HG03575 (cell line): Measurements from ENCODE around the gene CEACAM3.
A peak's percentile ranks its signal among the peaks of the same experiment; 100 is the strongest.

Experiments used
- ATAC-seq: cut with Tn5 transposase; IDR thresholded peaks from one replicate; pipeline ENCODE4 v1.9.1; 2021; ENCODE audit not compliant: unreplicated experiment, insufficient number of reproducible peaks, low FRiP score; ENCODE audit errors: extremely low read depth

The CEACAM3 gene

DNA sequence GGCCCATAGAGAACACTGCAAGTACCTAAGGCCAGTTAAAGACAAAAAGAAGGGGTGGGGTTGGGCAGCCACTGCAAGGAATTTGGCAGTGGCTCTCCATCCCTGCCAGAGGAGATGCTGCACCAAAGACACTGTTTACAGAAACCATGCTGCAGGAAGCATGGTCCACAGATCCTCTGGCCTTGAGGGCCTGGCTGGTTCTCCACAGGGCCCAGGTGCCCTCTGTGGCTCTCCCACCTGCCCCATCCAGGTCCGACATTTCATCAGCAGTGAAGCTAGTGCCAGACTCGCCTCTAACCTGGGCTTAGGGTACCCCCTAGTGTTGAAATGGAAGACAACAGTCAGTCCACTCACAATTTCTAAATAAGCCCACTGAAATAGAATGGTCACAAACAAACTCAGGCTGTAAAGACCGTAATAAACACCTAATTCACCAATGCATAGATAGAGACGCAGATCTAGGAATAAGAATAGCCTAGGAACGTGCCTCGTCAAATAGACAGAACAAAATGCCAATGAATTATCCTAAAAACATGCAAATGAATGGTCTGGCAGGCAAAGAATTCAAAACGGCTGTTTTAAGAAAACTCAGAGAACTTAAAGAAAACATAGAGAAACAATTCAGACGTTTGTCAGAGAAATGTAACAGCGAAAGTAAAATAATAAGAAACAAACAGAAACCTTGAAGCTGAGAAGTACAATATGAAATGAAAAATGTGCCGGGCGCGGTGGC is 24.8 kb downstream of the CEACAM3 start:
- ATAC-seq, result no peak

DNA sequence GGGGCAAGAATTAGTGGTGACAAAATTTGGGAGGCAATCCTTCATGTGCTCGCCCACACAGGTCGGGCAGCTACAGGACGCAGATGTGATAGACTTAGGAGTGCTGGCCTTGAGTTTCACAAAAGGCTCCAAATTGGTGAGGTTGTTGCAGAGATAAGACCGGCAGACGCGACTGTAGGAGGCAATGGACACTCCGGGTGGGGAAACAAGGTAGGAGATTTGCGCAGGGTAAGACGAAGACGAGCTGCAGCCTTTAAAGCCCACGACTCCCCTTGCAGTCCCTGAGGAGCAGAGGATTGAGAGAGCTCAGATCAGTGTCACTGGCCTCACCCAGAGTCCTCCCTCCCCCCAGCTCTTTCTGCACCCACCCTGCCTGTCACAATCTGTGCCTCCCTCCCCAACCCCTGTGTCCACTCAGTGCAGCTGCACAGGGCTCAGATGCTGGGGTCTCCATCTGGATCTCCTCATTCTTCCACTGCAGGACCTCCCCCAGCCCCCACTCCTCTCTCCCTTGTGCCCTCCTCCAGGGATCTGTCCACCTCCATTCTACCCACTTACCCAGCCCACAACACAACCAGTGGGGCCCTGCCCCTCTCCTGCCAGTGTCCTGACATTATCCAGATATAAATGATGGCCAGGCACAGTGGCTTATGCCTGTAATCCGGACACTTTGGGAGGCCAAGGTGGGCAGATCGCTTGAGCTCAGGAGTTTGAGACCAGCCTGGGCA is 41.8 kb downstream of the CEACAM3 start:
- no peak for ATAC-seq

DNA sequence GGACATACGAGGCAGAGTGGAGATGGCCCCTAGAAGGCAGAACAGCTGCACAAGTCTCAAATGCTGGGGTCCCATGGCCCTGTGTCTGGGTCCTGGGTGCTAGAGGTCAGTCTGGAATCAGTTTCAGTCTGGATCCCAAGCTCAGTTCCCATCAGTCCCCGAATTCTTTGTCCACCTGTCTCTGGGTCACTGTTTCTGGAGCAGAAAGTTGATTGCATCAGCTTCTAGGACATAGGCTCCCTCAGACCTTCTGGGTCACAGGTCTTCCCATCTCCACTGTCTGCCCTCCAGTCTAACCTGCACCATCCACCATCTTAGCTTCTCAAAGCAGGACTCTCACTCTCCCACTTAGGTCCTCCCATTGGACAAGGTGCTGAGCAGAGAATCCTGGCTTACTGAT is 42.8 kb downstream of the CEACAM3 start:
- no peak for ATAC-seq

DNA sequence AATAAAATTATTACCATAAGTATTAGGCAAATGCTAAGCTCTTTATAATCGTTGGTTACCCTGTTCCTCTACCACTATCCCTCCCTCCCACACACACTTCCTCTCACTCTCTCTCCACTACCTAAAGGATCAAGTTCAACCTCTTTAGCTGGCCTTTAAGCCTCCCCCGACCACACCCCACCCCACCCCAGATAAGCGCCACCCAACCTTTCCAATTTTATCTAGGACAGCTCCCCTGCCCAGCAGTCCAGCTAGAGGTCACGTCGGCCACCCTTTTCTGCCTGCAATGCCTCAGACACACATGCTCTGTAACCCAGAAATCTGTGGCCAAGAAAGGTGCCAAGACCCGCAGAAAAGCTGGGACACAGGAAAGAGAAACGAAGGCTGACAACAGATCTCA is 47.0 kb downstream of the CEACAM3 start:
- ATAC-seq, result no peak

DNA sequence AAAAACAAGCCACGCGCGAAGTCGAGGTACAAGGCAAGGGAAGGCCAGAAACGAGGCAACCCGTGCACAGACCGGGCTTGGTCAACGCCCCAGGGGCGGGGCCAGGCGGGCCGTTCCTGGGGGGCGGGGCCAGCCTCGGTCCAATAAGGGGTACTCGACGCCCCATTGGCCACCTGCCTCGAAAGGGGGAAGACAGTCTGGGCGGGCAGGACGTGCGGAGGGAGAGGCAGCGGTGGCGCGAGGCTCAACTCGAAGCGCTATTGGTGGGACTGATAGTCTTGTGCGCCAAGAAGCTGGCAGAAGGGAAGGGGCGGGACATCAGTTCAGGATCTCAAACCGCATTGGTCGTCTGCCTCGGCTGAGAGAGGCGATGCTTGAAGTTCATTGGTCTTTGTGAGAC is 48.2 kb downstream of the CEACAM3 start, which contains the start of gene LYPD4:
Gene LYPD4, minus strand, starts transcription at position 83 of the 400 bp plus-strand sequence. CDS start 5,398 bp downstream, outside the sequence.
- no peak for ATAC-seq

DNA sequence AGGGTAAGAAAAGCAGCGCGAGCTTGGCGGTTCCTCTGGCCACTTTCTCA is 48.4 kb downstream of the CEACAM3 start, which contains the start of gene DMRTC2:
Gene DMRTC2, plus strand, starts transcription at position 42 of the 50 bp plus-strand sequence. CDS start 2,387 bp downstream, outside the sequence.
- ATAC-seq, result no peak

DNA sequence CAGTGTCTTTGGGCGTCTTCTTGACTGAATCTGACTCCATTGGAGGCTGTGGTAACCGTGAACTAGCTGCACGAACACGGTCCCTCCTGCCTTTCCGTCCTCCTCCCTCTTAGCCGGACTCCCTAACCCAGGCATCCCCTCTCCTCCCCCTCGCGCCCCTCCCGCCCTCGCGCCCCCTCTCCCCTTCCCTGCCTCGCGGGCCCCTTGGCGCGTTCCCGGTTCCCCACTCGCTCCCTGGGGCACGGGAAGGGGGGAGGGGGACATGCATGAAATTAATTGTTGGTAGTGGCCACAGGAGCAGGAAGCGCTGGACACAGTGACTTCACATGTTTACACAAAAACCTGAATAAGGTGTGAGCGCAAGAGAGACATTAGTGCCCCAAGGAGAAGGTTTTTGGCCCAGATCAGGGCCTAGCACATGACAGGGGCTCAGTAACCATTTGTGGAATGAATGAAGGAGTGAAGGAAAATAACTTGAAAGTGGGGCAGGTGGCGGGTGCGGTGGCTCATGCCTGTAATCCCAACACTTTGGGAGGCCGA is 48.7 kb downstream of the CEACAM3 start:
- no peak for ATAC-seq

DNA sequence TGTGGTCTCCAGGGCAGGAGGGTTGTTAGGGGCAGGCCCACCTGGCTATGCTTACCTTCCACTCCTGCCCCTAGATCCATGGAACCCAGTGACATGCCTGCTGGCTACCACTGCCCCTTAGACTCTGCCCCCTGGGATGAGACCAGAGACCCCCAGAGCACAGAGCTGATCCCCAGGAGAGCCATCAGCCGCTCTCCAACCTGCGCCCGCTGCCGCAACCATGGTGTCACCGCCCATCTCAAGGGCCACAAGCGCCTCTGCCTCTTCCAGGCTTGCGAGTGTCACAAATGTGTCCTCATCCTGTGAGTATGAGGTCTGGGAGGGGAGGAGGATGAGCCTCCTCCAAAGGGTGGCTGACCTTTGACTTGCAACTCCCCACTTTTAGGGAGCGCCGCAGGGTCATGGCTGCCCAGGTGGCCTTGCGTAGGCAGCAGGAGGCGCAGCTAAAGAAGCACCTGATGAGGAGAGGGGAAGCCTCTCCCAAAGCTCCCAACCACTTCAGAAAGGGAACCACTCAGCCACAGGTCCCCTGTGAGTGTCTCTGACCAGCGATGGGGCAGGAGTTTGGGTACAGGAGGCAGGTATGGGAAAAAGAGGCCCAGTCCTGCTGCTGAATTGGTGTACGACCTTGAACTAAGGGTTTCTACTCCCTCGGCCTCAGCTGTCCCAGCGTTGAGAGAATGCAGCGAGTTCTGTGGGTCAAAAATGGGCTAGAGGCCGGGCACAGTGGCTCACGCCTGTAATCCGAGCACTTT is 51.1 kb downstream of the CEACAM3 start:
- no peak for ATAC-seq

DNA sequence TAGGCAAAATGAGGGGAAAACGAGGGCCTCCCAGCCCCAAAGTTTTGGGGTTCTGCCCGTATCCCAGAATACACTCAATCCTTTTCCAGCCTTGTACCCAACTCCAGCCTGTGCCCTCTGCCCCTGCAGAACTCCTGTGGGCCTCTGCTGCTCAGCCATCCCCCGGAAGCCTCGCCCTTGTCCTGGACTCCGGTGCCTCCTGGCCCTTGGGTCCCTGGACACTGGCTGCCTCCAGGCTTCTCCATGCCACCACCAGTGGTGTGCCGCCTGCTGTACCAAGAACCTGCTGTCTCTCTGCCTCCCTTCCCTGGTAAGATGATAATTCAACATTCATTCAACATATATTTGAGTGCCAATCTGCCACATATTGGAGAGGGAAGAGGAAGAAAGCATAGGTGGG is 52.3 kb downstream of the CEACAM3 start:
- no peak for ATAC-seq

DNA sequence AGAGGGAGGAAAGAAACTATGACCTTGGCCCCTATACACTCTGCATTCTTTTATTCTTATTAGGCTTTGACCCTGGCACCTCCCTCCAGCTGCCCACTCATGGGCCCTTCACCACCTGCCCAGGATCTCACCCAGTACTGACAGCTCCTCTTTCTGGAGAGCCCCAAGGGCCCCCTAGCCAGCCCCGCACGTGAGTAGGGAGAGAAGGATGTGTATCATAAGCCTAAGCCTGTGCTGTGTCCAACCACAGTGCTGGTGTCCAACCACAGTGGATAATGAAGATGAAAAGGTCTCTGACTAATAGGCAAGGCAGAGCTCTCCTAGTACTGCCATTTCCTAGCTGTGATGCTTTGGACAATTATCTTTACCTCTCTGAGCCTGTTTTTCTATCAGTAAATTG is 52.7 kb downstream of the CEACAM3 start:
- ATAC-seq, result no peak

DNA sequence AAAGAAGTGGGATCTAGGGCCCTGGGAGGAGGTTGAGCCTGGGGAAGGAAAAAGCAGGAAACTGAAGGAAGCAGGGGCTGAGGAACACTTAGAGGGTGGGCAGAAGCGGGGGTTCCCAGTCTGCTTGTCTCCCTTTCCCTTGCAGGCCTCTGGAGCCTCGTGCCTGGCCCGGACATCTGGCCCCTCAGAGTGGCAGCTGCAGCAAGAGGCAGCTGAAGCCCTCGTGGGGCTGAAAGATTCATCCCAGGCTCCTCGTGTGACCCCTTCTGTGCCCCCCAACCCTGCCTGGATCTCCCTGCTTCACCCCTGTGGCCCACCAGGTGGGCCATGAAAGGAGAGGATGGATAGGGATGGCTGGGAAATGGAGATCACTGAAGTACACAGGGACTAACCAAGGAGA is 54.0 kb downstream of the CEACAM3 start:
- ATAC-seq, result no peak

DNA sequence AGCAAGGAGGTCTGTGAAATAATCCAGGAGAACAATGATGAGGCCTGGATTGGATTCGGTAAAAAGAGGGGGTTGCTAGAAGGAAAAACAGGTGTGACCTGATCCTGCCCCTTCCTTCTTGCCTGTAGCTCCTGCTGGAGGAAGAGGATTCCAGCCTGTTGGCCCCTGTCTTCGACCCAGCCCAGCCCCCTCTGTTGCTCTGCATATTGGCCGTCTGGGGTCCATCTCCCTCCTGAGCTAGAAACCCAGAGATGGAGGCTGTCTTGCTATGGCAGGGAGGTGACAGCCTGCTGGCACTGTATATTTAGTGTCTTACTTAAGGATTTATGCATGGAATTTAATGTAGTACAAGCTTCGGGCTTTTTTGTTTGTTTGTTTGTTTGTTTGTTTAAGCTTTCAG is 55.1 kb downstream of the CEACAM3 start:
- no peak for ATAC-seq

DNA sequence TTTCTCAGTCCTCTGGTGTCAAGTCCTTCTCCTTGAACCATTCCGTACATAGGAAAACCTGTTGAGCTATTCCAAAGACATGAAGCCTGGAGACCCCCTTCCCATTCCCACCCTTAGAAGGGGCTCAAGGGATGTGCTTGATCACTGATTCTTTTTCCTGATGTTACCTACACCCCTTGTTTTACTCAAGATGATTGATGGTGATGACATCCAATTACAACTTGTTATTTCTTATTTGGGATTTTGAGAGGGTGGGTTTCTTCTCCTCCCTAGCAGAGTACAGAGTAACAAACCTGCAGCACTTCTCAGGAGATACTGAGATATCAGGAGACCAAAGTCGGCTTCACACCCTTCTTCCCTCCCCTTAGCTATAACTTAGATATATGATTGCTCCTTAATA is 57.0 kb downstream of the CEACAM3 start:
- ATAC-seq, result no peak

DNA sequence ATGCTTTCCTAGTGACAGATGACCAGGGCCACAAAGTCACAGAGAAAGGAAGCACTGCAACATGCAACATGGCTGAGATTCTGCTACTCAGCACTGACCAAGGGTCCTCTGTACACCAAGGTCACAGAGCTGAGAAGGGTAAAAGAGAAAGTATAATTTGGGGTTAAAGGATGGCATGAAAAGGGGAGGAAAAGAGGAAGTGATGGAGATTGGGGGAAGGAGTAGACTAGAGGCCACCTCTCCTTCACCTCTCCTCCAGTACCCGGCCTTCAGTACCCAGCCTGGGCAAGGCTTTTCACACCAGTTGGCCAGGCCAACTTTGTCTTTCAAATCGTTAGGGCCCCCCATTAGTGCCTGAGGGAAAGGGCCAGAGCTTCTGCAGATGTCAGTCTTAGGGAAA is 57.4 kb downstream of the CEACAM3 start:
- no peak for ATAC-seq

DNA sequence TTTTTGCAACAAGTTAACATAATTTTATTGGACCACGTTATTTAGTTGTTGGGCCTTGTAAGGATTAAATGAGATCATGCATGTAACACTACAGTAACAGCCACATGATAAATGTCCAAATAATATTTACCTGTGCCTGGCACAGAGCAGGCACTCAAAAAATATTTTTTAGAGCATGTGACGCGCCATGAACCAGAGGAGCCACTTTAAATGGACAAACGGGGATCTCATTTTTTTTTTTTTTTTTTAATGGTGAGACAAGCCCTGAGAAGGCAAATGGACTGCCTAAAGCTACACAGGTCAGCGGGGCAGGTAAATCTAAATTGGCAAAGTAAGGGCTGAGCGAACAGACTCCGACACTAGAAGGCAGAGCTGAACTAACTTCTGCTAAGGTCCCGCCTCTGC is 62.8 kb downstream of the CEACAM3 start:
- ATAC-seq, result no peak

DNA sequence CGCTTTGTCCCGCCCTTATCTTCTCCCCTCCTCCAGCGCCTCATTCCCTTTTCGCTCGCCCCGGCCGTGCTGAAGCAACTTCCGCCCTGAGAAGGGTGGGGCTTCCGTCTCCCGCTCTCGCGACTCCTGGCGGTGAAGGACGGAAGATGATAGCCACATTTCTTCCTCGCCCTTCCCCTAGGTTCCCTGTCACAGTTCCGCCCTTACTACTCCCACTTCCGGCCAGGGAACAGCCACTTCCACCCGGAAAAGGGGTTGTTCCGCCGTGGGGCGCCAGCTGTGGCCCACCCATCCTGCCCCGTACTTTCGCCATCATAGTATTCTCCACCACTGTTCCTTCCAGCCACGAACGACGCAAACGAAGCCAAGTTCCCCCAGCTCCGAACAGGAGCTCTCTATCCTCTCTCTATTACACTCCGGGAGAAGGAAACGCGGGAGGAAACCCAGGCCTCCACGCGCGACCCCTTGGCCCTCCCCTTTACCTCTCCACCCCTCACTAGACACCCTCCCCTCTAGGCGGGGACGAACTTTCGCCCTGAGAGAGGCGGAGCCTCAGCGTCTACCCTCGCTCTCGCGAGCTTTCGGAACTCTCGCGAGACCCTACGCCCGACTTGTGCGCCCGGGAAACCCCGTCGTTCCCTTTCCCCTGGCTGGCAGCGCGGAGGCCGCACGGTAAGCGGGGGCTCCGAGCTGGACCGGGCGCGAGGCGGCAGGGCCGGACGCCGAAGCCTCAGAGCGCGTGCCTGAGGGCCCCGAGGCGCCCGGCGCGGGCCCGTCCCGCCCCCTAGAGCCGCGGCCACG is 63.4 kb downstream of the CEACAM3 start, which contains the start of gene RPS19:
Gene RPS19, plus strand, starts transcription at position 638 of the 801 bp plus-strand sequence. CDS start 520 bp downstream, outside the sequence.
- ATAC-seq, result peak; percentile 49

DNA sequence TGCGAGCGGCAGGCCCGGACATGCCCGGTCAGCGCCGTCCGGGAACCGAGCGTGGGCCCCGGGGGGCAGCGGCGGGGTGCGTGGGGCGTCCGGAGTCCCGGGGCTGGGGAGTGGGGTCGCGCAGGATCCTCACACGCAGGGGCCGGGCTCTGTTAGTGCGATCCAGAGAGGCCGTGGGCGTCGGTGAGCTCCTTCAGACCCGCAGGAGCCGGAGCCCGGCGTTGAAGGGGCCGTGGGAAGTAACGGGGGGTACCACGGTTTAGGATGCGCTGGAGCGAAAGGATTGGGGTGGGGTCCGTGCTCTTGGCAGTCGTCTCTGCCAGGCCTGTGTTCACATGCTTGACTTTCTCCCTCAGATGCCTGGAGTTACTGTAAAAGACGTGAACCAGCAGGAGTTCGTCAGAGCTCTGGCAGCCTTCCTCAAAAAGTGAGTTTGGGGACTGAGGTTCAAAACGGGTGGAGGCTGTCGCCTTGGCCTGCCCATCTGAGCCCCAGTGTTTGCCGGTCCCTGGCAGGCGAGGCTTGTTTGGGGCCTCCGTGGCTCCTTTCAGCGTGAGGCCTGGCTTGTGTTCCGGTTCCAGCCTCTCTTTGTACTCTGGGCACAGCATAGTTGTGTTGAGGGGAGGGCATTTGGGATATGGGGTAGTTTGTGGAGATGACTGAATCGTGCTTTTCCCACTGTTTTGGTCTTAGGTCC is 64.2 kb downstream of the CEACAM3 start:
- no peak for ATAC-seq
